ENCODE results near the gene SLC7A7.
"Not testable (repeated sequence)": the region's sequence is repeated elsewhere in the genome, so short reads cannot be mapped to it uniquely, and the experiment has no call there.

Gene SLC7A7

DNA sequence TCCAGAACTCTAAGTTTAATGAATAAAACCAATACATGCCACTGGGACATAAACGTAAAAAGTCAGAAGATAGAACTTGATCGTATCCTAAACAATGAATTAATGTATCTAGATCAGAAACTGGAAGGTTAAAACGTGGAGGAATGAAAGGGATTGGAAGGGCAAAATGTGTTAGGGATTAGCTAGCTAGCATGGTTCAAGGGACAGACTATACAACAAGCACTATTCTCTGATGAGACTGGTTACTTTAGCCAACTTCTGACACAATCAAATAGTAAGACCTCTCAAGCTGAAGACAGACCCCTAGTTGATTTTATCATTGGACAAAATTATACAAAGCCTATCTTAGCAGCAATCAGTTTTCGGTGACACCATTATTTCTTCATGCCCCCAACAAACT, 67.5 kb downstream of the SLC7A7 start:
- no peak for DNase-seq

DNA sequence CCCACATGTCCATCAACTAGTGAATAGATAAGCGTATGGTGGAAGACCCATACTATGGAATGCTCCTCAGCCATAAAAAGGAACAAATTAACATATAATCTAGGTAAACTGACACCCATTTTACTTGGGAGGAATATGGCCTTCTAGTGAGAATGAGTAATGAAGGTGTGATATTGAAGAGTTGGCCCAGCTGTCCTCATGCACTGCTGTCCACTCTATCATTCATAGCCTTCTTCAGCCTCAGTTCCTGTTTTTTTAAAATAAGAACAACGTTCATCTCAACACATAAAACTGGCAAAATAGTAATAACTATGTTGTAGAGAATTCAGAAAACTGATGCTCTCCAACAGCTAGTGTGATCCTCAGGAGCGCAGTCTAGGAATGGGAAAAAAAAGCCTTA, 75.2 kb downstream of the SLC7A7 start:
- no peak for DNase-seq

DNA sequence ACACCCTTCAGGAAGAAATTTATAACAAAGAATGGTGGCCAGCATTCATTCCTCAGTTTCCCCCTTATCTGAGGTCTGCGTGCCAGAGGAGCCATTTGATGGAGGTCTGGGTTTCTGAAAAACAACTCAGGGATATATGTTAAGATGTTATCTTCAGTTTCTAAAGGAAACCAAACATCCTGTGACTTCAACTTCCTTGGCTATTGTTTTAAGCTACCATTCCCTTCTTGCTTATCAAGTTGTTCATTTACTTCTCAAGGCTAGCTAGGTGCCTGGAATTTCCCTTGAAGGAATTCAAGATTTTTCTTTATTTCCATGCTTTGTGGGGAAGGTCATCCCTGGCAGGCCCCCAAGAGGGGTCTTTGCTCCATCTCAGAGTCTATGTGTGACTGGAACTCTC, 75.8 kb downstream of the SLC7A7 start:
- DNase-seq: no peak

DNA sequence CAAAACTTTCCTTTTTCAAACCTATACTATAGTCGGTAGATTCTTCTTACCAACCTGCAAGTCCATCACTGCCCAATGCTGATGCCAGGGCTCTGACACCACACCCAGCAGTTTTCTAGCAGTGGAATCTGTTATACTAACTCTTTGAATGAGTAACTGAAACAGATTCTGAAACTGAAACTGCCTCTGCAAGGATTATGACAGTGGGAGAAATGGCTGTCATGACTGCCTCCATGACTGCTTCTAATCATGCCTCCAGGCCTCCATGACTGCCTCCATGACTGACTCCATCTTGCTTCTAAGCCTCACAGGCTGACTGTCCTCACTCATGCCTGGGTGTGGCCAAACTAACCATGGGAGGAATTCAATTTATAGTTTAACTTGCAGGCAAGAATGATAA, 78.2 kb downstream of the SLC7A7 start:
- DNase-seq: no peak

DNA sequence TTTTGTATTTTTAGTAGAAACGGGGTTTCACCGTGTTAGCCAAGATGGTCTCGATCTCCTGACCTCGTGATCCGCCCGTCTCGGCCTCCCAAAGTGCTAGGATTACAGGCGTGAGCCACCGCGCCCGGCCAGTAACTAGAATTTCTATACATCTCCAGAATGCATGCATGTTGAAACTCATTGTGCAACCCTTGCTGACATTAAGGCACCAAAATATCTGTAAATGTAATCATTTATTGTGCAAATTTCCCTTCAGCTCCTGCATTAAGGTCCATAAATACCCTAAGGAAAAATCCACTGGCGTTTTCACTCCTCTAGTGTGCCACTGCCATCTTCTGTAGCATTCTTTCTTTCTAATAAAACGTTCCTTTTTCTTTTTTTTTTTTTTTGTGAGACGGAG, 78.9 kb downstream of the SLC7A7 start:
- not testable (repeated sequence) for DNase-seq

DNA sequence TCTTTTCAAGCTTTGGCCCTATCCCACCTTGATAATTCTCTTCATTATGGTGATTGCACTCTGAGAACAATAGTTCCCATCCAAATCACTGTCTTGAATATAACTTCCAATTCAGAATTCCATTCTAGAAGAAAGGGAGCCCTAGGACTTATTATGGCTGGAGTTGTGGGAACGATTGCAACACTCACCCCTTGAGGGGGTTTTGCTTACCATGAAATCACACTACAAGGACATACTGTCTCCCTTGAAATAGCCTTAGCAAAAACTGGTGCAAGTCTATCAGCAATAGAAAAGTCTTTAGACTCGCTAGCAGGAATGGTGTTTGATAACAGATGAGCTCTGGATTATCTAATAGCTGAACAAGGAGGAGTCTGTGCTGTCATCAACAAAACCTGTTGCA, 80.1 kb downstream of the SLC7A7 start:
- DNase-seq: no peak

DNA sequence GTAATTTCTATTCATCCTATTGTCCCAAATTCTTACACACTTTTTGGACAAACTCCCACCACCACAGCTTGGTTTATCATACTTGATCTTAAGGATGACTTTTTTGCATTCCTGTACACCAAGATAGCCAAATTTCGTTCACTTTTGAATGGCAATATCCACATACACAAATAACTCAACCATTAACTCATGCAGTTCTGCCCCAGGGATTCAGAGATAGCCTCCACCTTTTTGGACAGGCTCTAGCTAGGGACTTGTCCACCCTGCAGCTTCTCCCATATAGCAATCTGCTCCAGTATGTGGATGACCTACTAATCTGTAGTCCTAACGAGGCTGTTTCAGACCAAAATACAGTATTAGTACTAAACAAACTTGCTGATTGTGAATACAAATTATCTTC, 81.4 kb downstream of the SLC7A7 start:
- no peak for DNase-seq

DNA sequence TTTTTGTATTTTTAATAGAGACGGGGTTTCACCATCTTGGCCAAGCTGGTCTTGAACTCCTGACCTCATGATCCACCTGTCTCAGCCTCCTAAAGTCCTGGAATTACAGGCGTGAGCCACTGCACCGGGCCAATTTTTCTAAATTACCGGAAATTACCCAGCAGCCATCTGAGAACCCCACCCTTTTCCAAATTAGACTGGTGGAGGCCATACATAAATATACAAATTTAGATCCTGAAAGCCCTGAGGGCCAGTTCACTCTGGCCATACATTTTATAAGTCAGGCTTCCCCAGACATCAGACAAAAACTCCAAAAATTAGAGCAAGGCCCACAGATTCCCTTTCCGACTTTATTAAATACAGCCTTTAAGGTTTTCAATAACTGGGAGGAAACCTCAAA, 83.2 kb downstream of the SLC7A7 start:
- not testable (repeated sequence) for DNase-seq

DNA sequence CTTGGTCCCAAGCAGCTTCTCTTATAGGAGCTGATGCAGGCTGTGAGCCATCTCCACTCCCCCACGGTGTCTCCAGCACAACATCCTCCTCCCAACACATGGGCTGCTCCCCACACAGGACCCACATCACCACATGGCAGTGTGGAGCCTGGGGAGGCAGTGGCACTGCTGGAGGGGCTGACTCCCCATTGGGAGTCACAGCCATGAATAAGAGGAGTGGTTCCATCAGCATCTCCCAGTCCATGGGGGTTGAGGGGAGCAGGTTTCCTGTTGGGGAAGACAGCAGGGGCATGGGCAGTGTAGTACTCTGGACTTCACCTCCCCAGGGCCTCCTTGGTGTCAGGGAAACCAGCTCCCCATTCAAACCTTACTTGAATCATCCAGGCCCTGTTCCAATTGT, 89.2 kb downstream of the SLC7A7 start:
- no peak for DNase-seq

DNA sequence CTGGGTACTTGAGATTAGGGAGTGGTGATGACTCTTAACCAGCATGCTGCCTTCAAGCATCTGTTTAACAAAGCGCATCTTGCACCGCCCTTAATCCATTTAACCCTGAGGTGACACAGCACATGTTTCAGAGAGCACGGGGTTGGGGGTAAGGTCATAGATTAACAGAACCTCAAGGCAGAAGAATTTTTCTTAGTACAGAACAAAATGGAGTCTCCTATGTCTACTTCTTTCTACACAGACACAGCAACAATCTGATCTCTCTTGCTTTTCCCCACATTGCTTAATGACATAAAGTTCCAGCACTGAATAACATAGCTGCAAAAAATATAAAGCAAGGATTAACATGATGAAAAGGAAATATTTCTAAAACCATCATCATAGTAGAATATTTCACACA, 89.9 kb downstream of the SLC7A7 start:
- not testable (repeated sequence) for DNase-seq

DNA sequence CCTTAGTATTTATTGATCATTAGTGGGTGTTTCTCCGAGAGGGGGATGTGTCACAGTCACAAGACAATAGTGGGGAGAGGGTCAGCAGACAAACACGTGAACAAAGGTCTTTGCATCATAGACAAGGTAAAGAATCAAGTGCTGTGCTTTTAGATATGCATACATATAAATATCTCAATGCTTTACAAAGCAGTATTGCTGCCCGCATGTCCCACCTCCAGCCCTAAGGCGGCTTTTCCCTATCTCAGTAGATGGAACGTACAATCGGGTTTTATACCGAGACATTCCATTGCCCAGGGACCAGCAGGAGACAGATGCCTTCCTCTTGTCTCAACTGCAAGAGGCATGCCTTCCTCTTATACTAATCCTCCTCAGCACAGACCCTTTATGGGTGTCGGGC, 90.4 kb downstream of the SLC7A7 start:
- DNase-seq: not testable (repeated sequence)

DNA sequence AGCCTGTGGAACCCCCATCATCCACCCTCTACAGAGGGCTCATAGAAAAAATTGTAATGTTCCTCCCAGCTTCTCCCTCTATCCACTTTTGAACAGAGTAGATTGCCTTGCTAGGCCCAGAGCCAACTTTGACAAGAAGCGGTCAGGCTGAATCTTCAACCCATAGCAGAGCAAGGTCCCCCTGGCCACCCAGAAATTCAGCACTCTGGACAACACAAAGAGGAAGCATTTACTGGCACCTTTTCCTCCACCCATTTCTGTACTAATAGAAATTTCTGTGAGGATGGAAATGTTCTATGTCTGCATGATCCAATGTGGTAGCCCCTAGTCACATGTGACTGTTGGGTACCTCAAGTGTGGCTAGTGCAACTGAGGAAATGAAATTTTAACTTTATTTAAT, 91.4 kb downstream of the SLC7A7 start:
- DNase-seq: no peak
